GM19238 (cell line): ENCODE measurements around the gene UBR1.
"Not testable (repeated sequence)": the region's sequence is repeated elsewhere in the genome, so short reads cannot be mapped to it uniquely, and the experiment has no call there.

Source experiments
- DNase-seq: peaks from one replicate; pipeline ENCODE4 v3.0.0; 2011; ENCODE audit warnings: low spot score; ENCODE audit not compliant: insufficient read length

Gene UBR1

DNA sequence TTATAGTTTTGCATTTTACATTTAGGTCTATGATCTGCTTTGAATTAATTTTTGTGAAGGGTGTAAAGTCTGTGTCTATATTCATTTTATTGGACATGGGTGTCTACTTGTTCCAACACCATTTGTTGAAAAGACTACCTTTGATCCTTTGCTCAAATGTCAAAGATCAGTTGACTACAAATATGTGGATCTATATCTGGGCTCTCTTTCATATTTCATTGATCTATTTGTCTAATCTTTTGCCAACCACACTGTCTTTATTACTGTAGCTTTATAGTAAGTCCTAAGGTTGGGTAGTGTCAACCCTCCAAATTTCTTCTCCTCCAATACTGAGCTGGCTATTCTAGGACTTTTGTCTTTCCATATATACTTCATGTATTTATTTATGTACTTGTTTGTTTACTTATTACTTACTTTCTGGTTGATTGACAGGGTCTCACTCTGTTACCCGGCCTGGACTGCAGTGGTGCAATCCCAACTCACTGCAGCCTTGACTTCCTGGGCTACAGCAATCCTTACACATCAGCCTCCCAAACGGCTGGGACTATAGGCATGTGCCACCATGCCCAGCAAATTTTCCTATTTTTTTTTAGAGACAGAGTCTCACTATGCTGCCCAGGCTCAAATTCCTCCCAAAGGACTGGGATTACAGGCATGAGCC is 131.5 kb downstream of the UBR1 start:
- no peak for DNase-seq

DNA sequence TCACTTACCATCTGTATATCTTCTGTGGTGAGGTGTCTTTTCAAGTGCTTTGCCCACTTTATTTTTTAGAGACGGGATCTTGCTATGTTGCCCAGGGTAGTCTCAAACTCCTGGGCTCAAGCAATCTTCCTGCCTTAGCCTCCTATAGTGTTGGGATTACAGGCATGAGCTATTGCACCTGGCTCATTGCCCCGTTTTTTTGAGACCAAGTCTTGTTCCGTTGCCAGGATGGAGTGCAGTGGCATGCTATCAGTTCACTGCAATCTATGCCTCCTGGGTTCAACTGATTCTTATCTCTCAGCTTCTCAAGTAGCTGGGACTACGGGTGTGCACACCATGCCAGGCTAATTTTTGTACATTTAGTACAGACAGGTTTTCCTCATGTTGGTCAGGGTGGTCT is 132.7 kb downstream of the UBR1 start:
- DNase-seq, result no peak

GRCh38 chr15:42971830-42972229 is 134.0 kb downstream of the UBR1 start:
- DNase-seq, result no peak

DNA sequence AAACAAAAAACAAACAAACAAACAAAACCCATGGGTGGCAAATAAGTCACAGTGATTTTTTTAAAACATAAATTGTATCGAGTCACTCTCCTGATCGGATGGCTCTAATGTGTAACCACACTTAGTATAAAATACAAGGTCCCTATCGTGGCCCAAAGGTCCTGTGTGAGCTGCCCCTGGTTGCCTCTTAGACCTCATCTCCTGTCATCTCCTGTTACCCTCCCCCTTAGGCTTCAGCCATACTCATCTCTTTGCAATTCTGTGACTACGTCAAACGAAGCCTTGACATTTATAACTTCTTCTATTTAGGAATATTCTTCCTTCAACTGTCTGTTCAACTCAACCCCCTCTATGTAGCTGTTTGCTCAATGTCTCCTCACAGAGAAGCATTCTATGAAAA is 141.4 kb downstream of the UBR1 start:
- DNase-seq, result no peak

DNA sequence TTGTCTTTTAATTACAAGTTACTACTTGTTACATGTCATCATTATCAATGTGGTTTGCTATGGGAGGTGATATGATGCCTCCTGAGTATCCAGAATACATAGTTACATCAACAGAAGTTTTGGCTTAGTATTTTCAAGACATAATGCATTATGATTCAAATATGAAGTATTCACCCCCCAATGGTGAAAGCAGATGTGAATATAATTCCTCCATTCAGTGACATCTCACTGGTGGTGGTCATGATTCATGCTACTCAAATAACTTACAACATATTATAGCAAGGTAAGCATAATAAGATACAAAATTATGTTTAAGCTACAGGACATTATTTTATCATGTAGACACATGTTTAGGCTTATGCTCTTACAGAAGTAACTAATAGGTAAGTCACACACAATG is 150.3 kb downstream of the UBR1 start:
- no peak for DNase-seq

DNA sequence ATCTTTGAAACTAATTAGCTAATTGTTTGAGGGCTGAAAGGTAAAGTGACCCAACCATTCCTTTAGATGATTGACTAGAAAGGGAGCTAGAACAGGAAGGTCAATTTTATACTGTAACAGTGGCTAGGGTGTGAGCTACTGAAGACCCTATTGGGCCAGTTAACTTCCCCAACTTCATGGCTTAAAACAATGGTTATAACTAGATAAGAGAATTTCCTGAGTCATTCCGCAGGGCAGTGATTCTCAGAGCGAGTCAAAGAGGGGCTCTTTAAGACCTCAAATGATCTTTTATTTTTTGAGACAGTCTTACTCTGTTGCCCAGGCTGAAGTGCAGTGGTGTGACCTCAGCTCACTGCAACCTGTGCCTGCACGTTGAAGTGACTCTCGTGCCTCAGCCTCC is 151.5 kb downstream of the UBR1 start:
- no peak for DNase-seq

DNA sequence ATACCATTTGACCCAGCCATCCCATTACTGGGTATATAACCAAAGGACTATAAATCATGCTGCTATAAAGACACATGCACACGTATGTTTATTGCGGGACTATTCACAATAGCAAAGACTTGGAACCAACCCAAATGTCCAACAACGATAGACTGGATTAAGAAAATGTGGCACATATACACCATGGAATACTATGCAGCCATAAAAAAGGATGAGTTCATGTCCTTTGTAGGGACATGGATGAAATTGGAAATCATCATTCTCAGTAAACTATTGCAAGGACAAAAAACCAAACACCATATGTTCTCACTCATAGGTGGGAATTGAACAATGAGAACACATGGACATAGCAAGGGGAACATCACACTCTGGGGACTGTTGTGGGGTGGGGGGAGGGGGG is 156.9 kb downstream of the UBR1 start:
- not testable (repeated sequence) for DNase-seq

GRCh38 chr15:42940527-42940926 is 165.3 kb downstream of the UBR1 start:
- no peak for DNase-seq

- DNase-seq, result no peak
These were observed 166.0 kb downstream of the UBR1 start for GRCh38 chr15:42939841-42940240.

DNA sequence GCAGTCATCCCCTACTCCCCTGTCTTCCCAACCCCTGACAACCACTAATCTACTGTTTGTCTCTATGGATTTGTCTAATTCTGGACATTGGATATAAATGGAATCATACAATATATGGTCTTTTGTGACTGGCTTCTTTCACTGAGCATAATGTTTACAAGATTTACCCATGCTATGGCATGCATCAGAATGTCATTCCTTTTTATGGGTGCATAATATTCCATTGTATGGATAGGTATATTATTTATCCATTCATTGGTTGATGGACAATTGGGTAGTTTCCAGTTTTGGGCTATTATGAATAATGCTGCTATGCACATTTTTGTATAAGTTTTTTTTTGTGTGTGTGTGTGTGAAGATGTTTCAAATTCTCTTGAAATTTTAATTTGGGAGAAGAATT is 168.7 kb downstream of the UBR1 start:
- no peak for DNase-seq

GRCh38 chr15:42933886-42934667 is 171.8 kb downstream of the UBR1 start:
- no peak for DNase-seq

- no peak for DNase-seq
These were observed 172.9 kb downstream of the UBR1 start for GRCh38 chr15:42932833-42933515.

DNA sequence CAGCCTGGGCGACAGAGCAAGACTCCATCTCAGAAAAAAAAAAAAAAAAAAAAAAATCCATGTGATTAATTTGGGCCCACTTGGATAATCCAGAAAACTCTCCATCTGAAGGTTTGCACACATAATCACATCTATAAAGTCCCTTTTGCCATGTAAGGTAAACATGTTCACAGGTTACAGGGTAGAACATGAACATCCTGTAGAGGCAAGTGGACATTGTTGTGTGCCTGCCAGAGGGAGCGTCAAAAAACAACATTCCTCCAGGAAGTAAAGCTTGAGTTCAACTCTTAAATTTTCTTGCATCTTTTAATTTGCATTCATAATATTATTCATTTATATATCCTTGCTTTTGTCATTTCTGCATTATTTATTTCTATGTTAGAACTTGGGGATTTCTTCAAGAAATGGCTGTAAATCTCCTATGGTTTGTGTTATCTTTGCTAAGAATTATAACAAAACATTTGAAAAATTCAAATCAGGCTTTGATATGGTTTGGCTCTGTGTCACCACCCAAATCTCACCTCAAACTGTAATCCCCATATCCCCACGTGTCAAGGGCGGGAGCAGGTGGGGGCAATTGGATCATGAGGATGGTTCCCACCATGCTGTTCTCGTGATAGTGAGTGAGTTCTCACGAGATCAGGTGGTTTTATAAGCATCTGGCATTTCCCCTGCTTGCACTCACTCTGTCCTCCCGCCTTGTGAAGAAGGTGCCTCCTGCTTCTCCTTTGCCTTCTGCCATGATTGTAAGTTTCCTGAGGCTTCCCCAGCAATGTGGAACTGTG is 173.9 kb downstream of the UBR1 start:
- DNase-seq, result no peak

DNA sequence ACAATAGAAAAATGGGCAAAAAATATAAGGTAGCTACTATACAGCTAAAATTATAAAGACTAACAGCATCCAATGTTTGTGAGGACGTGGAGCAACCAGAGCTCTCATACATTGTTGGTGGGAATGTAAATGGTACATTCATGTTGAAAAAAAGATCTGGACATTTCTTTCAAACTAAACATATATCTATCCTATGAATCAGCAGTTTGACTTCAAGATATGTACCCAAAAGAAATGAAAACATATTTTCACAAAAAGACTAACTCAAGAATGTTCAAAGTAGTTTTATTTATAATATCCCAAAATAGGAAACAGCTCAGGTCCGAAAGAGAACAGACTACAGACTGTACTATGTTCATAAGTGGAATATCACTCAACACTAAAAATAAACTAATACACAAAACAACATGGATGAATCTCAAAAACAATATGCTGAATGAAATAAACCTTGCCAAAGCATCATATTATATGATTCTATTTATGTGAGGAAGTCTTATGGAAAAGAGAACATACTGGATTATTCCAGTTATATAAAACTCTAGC is 176.5 kb downstream of the UBR1 start:
- DNase-seq, result no peak

DNA sequence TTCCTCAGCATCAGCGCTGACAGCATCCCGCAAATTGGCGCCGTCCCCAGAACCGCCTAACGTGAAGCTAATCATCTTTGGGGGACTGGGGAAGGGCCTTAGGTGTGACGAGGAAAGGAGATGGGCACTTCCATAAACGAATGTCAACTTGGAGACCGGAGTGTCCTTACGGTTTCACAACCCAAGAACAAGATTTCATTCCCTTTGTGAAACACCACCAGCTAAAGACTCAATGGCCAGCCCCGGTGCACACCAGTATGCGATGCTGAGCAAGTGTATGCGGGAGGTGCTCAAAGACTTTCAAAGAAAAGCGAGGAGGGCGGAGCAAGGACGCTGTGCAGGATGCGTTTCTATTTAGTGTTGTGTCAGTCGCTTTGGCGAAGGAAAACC is 184.5 kb downstream of the UBR1 start:
- DNase-seq, result peak; percentile 5

- peak; percentile 79 for DNase-seq
These were observed 185.1 kb downstream of the UBR1 start, which contains the start of gene TTBK2 for GRCh38 chr15:42920519-42921341. Gene TTBK2 (minus strand): TSS chr15:42920778. CDS start chr15:42878617, 42,161 bp downstream.

DNA sequence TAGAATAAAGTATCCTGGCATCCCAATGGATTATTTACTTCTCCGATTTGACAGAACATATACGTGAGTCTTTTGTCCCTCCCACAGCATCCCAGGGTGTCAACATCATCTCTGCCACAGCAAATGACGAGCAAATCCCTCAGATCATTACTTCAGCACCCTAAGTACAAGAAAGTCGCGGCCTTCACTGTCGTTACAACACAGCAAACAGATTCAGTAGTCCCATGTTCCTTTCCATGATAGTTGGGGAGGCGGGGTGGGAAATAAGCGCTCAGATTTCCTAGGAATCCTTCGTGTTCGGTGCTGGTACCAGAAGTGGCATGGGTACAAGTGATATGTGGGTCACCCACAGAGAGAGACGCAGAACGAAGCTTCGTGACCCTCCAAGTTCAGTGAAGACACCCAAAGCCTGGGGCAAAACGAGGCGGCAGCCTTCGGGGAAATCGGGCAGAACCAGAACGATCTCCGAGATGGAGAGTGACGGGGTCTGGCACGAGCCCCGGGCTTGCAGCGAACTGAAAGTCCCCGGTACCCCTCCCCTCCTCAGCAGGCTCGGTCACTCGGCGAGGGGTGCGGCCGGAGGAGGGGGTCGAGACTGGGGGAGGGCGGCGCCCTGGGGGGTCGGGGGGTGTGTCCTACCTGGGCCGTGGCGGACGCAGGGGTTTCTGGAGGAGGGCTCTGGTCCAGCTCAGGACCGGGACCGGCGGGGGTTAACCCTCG is 185.9 kb downstream of the UBR1 start:
- peak; percentile 16 for DNase-seq

- DNase-seq, result no peak
These were observed 186.5 kb downstream of the UBR1 start for GRCh38 chr15:42919308-42919707.

DNA sequence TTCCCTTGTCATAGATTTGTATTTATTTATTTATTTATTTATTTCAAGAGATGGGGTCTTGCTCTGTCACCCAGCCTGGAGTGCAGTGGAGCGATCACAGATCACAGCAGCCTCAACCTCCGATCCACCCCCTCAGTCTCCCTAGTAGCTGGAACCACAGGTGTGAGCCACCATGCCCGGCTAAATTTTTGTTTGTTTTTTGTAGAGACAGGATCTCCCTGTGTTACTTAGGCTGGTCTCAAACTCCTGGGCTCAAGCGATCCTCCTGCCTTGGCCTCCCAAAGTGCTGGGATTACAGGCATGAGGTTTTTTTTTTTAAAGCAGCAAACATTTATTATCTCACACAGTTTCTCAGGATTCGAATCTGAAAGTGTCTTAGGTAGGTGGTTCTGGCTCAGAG is 187.8 kb downstream of the UBR1 start:
- DNase-seq, result no peak
